MM.1S (cell line): Measurements from ENCODE around the gene SLC47A2.

Experiments used
- DNase-seq: peaks from one replicate; pipeline ENCODE4 v3.0.0-alpha.2; 2015
- H2AFZ ChIP-seq: fragments of 300-600 bp; sonication (generic); 2 replicates; pipeline ENCODE4 v1.6.0; 2016; ENCODE audit warnings: antibody characterized with exemption, low read length
- H3F3A ChIP-seq: fragments of 300-600 bp; sonication (generic); 2 replicates; pipeline ENCODE4 v1.6.1; 2016; ENCODE audit warnings: mild to moderate bottlenecking, antibody characterized with exemption, low read length, moderate library complexity, mixed read lengths; ENCODE audit not compliant: insufficient read depth
- H3K27ac ChIP-seq: fragments of 300-600 bp; sonication (generic); 2 replicates; pipeline ENCODE4 v1.5.1; 2016; ENCODE audit warnings: mild to moderate bottlenecking, low read length
- H3K27me3 ChIP-seq: fragments of 300-600 bp; sonication (generic); replicated peaks from 2 replicates; pipeline ENCODE4 v1.6.0; 2016; ENCODE audit warnings: low read length; ENCODE audit not compliant: insufficient read depth
- H3K36me3 ChIP-seq: fragments of 300-600 bp; sonication (generic); replicated peaks from 2 replicates; pipeline ENCODE4 v1.6.1; 2016; ENCODE audit warnings: mild to moderate bottlenecking, low read length, mixed read lengths; ENCODE audit not compliant: insufficient read depth
- H3K4me1 ChIP-seq: fragments of 300-600 bp; sonication (generic); 2 replicates; pipeline ENCODE4 v1.6.1; 2016; ENCODE audit warnings: low read length, mixed read lengths
- H3K4me2 ChIP-seq: fragments of 300-600 bp; sonication (generic); 2 replicates; pipeline ENCODE4 v1.6.0; 2016; ENCODE audit warnings: low read depth, low read length
- H3K4me3 ChIP-seq: fragments of 300-600 bp; sonication (generic); 2 replicates; pipeline ENCODE4 v1.5.1; 2016; ENCODE audit warnings: low read length, mixed read lengths
- H3K79me2 ChIP-seq: fragments of 300-600 bp; sonication (generic); 2 replicates; pipeline ENCODE4 v1.6.1; 2016; ENCODE audit warnings: mixed run types, low read length, mixed read lengths
- H3K9ac ChIP-seq: fragments of 300-600 bp; sonication (generic); 2 replicates; pipeline ENCODE4 v1.6.1; 2016; ENCODE audit warnings: low read length, mixed read lengths
- H3K9me2 ChIP-seq: fragments of 300-600 bp; sonication (generic); replicated peaks from 2 replicates; pipeline ENCODE4 v1.6.1; 2016; ENCODE audit warnings: mild to moderate bottlenecking, low read length, mixed read lengths; ENCODE audit not compliant: insufficient read depth
- H3K9me3 ChIP-seq: fragments of 300-600 bp; sonication (generic); replicated peaks from 2 replicates; pipeline ENCODE4 v1.6.1; 2016; ENCODE audit warnings: mild to moderate bottlenecking, low read length, mixed read lengths; ENCODE audit not compliant: insufficient read depth
- H4K20me1 ChIP-seq: fragments of 300-600 bp; sonication (generic); 2 replicates; pipeline ENCODE4 v1.6.1; 2016; ENCODE audit warnings: mild to moderate bottlenecking, low read length, moderate library complexity, mixed read lengths; ENCODE audit not compliant: insufficient read depth
- EZH2 ChIP-seq: fragments of 300-600 bp; sonication (generic); optimal IDR thresholded peaks from 2 replicates; pipeline ENCODE3; 2017; ENCODE audit warnings: low read depth, mild to moderate bottlenecking, antibody characterized with exemption, low read length, mixed read lengths
- EZH2phosphoT487 ChIP-seq: fragments of 300-600 bp; sonication (generic); IDR thresholded peaks from 2 replicates; pipeline ENCODE4 v1.6.1; 2018; ENCODE audit warnings: antibody characterized with exemption, low read length
- TF ChIP-seq, protein P1 (sequence below): fragments of 300-600 bp; sonication (generic); IDR thresholded peaks from 2 replicates; pipeline ENCODE4 v1.5.1; 2016; ENCODE audit warnings: antibody characterized with exemption, low read length, mixed read lengths

SLC47A2 gene

GRCh38 chr17:19661121-19661520 is 55.3 kb downstream of the SLC47A2 start:
- Histone ChIP-seq H3K9me3 (no peaks in the 10 kb centered on the region; the same call in 1 of the 2 replicates), H3F3A (no peaks in the 10 kb centered on the region), H4K20me1 (no peaks in the 10 kb centered on the region), H3K27me3 (no peaks in the 10 kb centered on the region), H3K9me2 (no peaks in the 10 kb centered on the region), H2AFZ (no peak overlapping the region), H3K79me2 (no peaks in the 10 kb centered on the region), H3K4me2 (no peak overlapping the region), H3K9ac (no peak overlapping the region), H3K27ac (no peak overlapping the region), H3K36me3 (no peaks in the 10 kb centered on the region), H3K4me3 (no peak overlapping the region), H3K4me1 (no peaks in the 10 kb centered on the region)
- no peak for DNase-seq
- TF ChIP-seq EZH2phosphoT487, result no peak
- TF ChIP-seq, protein P1, sequence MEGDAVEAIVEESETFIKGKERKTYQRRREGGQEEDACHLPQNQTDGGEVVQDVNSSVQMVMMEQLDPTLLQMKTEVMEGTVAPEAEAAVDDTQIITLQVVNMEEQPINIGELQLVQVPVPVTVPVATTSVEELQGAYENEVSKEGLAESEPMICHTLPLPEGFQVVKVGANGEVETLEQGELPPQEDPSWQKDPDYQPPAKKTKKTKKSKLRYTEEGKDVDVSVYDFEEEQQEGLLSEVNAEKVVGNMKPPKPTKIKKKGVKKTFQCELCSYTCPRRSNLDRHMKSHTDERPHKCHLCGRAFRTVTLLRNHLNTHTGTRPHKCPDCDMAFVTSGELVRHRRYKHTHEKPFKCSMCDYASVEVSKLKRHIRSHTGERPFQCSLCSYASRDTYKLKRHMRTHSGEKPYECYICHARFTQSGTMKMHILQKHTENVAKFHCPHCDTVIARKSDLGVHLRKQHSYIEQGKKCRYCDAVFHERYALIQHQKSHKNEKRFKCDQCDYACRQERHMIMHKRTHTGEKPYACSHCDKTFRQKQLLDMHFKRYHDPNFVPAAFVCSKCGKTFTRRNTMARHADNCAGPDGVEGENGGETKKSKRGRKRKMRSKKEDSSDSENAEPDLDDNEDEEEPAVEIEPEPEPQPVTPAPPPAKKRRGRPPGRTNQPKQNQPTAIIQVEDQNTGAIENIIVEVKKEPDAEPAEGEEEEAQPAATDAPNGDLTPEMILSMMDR, result no peak
- TF ChIP-seq EZH2, result no peak

DNA sequence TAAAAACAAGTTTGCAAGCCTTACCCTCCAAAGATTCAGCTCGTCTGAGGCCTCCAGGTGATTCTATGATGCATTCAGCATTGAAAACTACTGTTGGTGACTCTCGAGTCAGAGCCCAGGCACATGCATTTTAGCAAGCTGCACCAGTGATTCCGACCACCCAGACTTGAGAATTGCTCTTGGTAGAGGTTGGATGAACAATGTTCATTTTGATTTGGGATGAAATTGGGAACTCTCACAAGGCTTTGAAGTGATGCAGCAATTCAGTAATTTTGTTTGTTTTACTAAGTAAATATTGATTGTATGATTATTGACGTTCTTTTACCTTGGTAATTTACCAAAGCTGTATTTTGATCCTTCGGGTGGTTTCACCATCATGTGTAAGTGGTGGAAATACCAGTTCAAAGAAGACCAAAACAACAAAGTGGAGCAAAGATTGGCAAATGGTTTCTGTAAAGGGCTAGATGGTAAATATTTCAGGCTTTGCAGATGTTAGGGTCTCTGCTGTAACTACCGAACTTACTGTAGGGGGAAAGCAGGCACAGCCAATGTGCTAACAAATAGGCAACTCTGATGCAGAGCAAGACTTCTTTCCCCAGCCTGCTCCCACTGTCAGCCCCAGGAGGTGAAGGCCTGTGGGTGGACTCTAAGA is 56.0 kb downstream of the SLC47A2 start:
- no peaks in the 10 kb centered on the region for H3K36me3 ChIP-seq
- no peak overlapping the region for H3K4me2 ChIP-seq
- H3K4me3 ChIP-seq, result no peak overlapping the region
- no peaks in the 10 kb centered on the region; the same call in 1 of the 2 replicates for H3K9me3 ChIP-seq
- no peaks in the 10 kb centered on the region for H4K20me1 ChIP-seq
- no peak overlapping the region for H2AFZ ChIP-seq
- H3K27ac ChIP-seq, result no peak overlapping the region
- no peaks in the 10 kb centered on the region for H3K79me2 ChIP-seq
- TF ChIP-seq, protein P1, result no peak
- no peak for DNase-seq
- H3K9ac ChIP-seq, result no peak overlapping the region
- H3F3A ChIP-seq, result no peaks in the 10 kb centered on the region
- H3K4me1 ChIP-seq, result no peaks in the 10 kb centered on the region
- H3K27me3 ChIP-seq, result no peaks in the 10 kb centered on the region
- no peaks in the 10 kb centered on the region for H3K9me2 ChIP-seq

DNA sequence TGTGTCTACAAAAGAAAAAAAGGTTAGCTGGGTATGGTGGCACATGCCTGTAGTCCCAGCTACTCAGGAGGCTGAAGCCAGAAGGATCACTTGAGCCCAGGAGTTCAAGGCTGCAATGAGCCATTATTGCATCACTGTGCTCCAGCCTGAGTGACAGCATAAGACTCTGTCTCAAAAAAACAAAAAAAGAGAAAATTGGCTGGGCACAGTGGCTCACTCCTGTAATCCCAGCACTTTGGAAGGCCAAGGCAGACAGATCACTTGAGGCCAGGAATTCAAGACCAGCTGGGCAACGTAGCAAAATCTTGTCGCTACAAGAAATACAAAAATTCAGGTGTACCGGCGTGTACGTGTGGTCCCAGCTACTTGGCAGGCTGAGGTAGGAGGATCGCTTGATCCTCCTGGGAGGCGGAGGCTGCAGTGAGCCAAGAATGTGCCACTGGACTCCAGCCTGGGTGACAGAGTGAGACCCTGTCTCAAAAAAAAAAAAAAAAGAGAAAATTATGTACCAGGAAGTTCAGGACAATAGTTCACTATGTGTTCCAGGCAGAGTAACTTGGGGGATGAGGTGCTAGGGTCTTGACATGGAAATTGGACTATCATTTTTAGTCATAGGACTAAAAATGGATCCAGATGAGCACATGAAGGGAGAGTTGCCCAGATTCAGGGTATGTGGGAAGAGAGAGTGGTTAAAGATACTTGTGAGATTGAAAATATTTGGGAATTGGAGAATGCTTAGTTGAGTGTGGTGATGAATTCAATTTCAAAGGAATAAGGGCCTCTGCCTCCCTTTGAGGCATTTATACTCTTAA is 56.8 kb downstream of the SLC47A2 start:
- H3K36me3 ChIP-seq, result no peaks in the 10 kb centered on the region
- no peak for DNase-seq
- H3K4me2 ChIP-seq, result no peak overlapping the region

More for the DNA sequence above, 56.8 kb downstream of the SLC47A2 start:
- Histone ChIP-seq H2AFZ (no peak overlapping the region), H3K4me3 (no peak overlapping the region), H3K27me3 (no peaks in the 10 kb centered on the region), H3F3A (no peaks in the 10 kb centered on the region), H3K79me2 (no peaks in the 10 kb centered on the region), H3K9me2 (no peaks in the 10 kb centered on the region), H3K9me3 (no peaks in the 10 kb centered on the region; the same call in 1 of the 2 replicates), H4K20me1 (no peaks in the 10 kb centered on the region), H3K27ac (no peak overlapping the region), H3K4me1 (no peaks in the 10 kb centered on the region), H3K9ac (no peak overlapping the region)
- TF ChIP-seq EZH2 (no peak), EZH2phosphoT487 (no peak)
- TF ChIP-seq, protein P1, result no peak
